ENCODE data around the gene FOXP1.

Gene FOXP1

DNA sequence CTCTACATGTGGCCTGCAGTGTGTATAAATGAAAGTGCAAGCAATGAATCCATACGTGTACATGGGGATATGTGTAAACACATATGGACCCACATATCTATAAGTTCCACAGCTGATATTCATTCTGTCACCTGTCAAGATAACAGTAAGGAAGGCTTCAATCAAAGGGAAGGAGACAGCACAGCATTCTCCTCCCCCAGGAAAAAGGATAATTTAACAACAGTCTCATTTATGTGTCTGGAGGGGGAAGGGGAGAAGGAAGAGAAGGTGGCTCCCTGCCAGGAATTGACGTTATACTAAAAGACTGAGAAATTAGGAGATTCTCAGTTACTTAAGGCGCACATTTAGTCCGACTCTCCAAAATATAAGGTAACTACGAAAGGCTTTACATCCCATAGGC, 345.9 kb downstream of the FOXP1 start:
- H3K27me3 Mint-ChIP-seq: no peaks in the 10 kb centered on the region
- H3K4me3 Mint-ChIP-seq: no peak overlapping the region
- ATAC-seq (replicated peaks): no peak
- H3K36me3 Mint-ChIP-seq (ENCODE audit: insufficient read depth): peaks cover 6% of the 10 kb centered on the region
- DNase-seq: no peak
- no peaks in the 10 kb centered on the region for H3K9me3 Mint-ChIP-seq
- H3K4me1 Mint-ChIP-seq (ENCODE audit: low read depth in 2 of 2): peaks cover 4 to 7% of the 10 kb centered on the region in 2 donors
- no peak overlapping the region for H3K27ac Mint-ChIP-seq

DNA sequence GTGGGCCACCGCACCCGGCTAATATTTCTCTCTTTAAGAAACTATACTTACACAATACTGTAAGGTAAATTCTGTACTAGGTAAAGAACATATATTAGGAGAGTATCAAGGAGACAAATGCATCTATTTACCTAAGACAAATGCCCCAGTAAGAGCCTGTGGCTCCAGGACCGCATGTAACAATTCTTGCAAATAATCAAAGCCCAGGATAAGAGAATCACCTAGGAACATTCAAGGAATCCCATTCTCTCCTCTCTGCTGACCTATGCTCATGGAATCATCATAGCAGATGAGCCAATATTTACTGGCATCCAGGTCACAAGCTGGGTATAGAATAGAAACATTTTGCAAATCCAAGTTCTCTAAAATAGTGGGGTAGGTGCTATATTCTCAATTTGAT, 347.7 kb downstream of the FOXP1 start:
- Mint-ChIP-seq H3K36me3 (ENCODE audit: insufficient read depth) (peaks cover 6% of the 10 kb centered on the region), H3K27me3 (no peaks in the 10 kb centered on the region), H3K9me3 (no peaks in the 10 kb centered on the region), H3K27ac (no peak overlapping the region), H3K4me3 (no peak overlapping the region), H3K4me1 (ENCODE audit: low read depth in 2 of 2) (peaks cover 4 to 7% of the 10 kb centered on the region in 2 donors)
- ATAC-seq (replicated peaks) (no peak), DNase-seq (no peak)

DNA sequence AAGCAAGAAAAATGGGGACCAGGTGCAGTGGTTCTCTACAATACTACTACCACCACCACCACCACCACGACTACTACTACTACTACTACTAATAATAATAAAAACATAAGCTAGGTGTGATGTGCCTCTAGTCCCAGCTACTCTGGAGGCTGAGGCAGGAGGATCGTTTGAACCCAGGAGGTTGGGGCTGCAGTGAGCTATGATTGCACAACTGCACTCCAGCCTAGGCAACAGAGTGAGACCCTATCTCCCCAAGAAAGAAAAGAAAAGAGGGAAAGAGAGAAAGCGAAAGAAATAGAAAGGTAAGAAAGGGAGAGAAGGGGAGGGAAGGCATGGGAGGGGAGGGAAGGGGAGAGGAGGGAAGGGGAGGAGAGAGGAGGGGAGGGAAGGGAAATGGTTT, 350.6 kb downstream of the FOXP1 start:
- Mint-ChIP-seq H3K36me3 (ENCODE audit: insufficient read depth) (peaks cover 6% of the 10 kb centered on the region), H3K4me3 (no peak overlapping the region), H3K9me3 (no peaks in the 10 kb centered on the region), H3K4me1 (ENCODE audit: low read depth in 2 of 2) (peaks cover 8% of the 10 kb centered on the region in 2 donors), H3K27me3 (no peaks in the 10 kb centered on the region), H3K27ac (no peak overlapping the region)
- no peak for ATAC-seq (replicated peaks)
- no peak for DNase-seq

DNA sequence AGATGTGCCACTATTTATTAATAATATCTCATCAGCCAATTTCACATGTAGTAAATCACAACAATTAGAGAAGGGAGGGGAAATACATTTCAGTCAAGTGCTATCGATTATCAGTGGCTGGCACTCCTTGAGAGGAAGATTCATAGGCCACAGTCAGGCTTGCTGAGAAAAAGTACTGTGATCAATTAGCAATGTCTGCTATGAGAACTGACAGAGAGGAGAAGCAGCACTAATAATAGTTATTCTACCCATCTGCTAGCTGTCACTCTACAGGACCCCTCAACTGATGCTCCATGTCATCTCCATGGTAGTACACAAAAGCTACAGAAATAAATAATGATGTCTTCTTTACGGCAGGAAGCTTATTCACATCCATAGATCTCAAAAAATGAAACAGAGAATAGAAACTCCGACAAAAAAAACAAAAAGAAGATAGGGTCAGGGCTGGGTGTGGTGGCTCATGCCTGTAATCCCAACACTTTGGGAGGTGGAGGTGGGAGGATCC, 351.3 kb downstream of the FOXP1 start:
- Mint-ChIP-seq H3K4me1 (ENCODE audit: low read depth in 2 of 2) (peaks cover 10 to 15% of the 10 kb centered on the region in 2 donors), H3K27me3 (no peaks in the 10 kb centered on the region), H3K36me3 (ENCODE audit: insufficient read depth) (peaks cover 6% of the 10 kb centered on the region), H3K27ac (no peak overlapping the region), H3K4me3 (no peak overlapping the region), H3K9me3 (no peaks in the 10 kb centered on the region)
- ATAC-seq (replicated peaks) (no peak), DNase-seq (no peak)

DNA sequence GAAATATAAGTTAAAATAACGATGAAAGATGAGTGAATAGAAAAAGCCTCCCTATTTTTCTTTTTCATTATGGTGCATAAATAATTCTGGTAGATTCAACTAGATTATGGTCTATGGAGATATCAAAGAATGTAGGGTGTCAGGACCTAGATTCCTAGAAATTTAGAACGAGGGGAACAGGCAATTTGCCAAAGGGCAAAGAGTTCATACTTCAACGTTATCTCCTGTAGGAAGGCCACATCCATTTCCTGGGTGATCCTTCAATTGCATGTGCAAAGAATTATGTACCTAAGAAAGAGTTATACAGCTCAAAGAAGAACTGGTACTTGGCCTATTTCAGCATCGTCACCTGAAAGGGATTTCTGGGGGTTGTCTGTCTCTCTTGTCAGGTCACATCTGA, 351.8 kb downstream of the FOXP1 start:
- Mint-ChIP-seq H3K27me3 (no peaks in the 10 kb centered on the region), H3K9me3 (no peaks in the 10 kb centered on the region), H3K27ac (no peak overlapping the region), H3K36me3 (ENCODE audit: insufficient read depth) (peaks cover 11% of the 10 kb centered on the region), H3K4me3 (no peak overlapping the region), H3K4me1 (ENCODE audit: low read depth in 2 of 2) (peaks cover 15 to 20% of the 10 kb centered on the region in 2 donors)
- no peak for DNase-seq
- no peak for ATAC-seq (replicated peaks)

DNA sequence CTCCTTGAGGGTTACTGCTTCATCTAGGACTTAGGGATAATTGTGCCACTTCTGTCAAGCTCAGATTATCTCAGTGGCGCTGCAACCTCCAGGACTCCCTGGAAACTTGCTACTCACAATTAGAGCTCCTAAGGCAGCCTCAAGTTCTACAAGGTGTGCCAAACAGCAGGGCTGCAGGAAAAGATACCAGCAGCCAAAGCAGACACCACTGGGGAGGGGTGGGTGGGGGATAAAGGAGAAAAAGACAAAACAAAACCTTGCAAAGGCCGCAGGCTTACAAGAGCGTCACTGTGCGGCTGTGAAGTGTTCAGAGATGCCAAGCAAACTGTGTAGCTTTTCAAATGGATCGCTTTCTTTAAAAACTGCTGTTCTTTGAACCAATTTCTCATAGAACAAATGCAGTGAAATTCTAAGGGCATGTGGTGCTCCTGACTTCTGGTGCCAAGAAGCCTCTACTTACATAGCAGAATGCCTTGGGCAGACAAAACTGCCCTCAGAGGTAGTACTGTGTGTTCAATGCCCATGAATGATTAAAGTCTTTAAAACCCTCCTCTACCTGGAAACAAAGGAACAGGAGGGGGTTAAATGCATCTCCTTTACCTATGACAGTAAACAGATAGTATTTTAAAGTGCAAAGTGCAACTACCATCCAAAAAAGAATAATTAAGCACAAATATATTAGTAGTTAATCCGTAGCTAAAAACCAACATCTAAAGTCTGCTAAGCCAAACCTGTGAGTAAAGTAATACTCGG, 353.4 kb downstream of the FOXP1 start:
- DNase-seq: no peak
- no peak overlapping the region for H3K4me3 Mint-ChIP-seq
- no peaks in the 10 kb centered on the region for H3K9me3 Mint-ChIP-seq
- no peak overlapping the region for H3K27ac Mint-ChIP-seq
- peaks cover 9% of the 10 kb centered on the region for H3K36me3 Mint-ChIP-seq (ENCODE audit: insufficient read depth)
- peaks cover 19 to 33% of the 10 kb centered on the region in 2 donors for H3K4me1 Mint-ChIP-seq (ENCODE audit: low read depth in 2 of 2)
- no peak for ATAC-seq (replicated peaks)
- H3K27me3 Mint-ChIP-seq: no peaks in the 10 kb centered on the region

DNA sequence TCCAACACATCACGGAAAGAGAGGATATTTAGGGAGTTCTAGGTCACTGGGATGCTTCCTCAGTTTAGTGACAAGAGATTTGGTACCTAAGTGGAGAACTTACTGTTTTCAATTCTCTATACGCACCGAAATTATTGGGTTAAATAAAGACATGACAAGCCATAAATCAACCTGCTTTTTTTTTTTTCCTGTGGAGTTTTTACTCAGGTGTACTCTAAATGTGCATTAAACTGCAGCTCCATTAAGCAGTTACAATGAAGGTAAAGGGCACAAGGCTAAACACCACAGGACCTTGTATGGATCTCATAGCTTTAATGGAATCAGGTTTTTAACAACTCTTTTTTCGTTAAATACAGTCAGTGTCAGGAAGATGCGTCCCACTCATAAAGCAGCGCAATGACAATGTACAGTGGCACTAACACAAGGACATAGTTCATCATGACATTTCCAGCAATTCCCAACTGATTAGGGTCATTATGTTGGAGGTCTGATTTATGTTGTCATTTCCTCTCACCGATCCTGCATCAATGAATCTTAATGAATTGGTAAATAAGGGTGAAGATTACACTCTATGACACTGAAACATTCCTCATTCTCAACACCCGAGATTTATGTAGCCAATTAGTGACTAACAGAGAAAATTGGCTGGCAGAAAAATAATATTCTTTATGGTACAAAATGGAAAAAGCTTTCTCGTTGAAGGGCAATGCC, 355.2 kb downstream of the FOXP1 start:
- peaks cover 9% of the 10 kb centered on the region for H3K36me3 Mint-ChIP-seq (ENCODE audit: insufficient read depth)
- peak overlapping the region in 1 of 2 donors; percentile 93 for H3K27ac Mint-ChIP-seq
- H3K4me1 Mint-ChIP-seq (ENCODE audit: low read depth in 2 of 2): peaks cover 19 to 33% of the 10 kb centered on the region in 2 donors
- no peak for ATAC-seq (replicated peaks)
- no peak for DNase-seq
- H3K4me3 Mint-ChIP-seq: peak overlapping the region; percentile 1 to 89
- H3K9me3 Mint-ChIP-seq: no peaks in the 10 kb centered on the region
- no peaks in the 10 kb centered on the region for H3K27me3 Mint-ChIP-seq

DNA sequence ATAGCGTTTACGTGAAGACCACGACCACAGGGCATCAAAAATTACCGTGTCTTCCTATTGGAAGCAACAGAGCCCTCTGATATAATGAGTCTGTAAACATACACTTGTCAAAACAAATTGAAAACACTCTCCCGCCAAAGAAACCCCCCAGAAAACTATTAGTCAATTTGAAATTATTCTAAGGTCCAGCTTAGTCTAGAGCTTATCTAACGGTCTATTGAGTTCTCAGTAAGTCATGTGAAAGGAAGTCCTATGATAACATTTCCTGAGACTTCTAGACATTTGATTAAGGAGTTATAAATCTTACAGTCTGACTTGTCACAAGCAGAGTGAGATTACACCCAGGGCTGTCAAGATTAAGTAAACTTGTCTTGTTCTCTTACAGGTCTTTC, 356.3 kb downstream of the FOXP1 start:
- Mint-ChIP-seq H3K4me1 (ENCODE audit: low read depth in 2 of 2) (peaks cover 19 to 33% of the 10 kb centered on the region in 2 donors), H3K27ac (peak overlapping the region; percentile 68 to 93), H3K9me3 (peaks cover 0 to 1% of the 10 kb centered on the region in 2 donors), H3K36me3 (ENCODE audit: insufficient read depth) (peaks cover 9% of the 10 kb centered on the region), H3K4me3 (peak overlapping the region; percentile 59 to 89), H3K27me3 (no peaks in the 10 kb centered on the region)
- DNase-seq (no peak), ATAC-seq (replicated peaks) (peak; percentile 21)

DNA sequence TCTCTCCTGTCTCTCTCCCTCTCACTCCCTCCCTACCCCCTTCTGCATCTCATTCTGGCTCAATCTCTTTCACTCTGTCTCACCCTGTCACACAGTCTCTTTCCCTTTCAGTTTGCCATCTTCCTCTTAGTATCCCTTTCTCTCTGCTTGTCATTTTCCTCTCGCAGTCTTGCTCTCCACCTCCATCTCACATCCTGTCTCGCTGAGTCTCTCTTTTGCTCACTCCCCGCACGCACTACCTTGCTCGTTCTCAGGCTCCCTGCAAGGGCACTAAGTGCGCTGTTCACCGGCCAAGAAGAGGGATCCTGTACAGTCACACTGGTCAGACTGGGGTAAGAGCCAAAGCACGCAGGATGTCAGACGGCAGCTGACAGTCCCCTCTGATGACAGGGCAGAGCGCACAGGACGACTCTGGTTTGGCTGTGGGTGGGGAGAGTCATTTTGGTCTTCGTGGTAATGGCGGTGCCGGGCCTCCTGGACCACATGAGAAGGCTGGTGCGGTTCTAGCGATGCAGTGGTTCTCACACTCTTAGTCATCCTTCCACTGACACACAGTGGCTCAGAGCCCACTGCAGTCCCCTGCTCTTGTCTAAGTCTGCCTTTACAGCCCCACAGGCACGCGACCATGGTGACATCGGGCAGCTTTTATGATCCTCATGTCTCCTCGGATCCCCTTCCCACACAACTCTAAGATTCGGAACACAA, 356.8 kb downstream of the FOXP1 start:
- peak; percentile 69 to 80 (median 73) for DNase-seq
- peak overlapping the region; percentile 68 to 93 for H3K27ac Mint-ChIP-seq
- no peaks in the 10 kb centered on the region for H3K27me3 Mint-ChIP-seq
- ATAC-seq (replicated peaks): peak; percentile 86
- H3K4me1 Mint-ChIP-seq (ENCODE audit: low read depth in 2 of 2): peaks cover 19 to 33% of the 10 kb centered on the region in 2 donors
- H3K9me3 Mint-ChIP-seq: peaks cover 0 to 1% of the 10 kb centered on the region in 2 donors
- peak overlapping the region; percentile 59 to 89 for H3K4me3 Mint-ChIP-seq
- peaks cover 9% of the 10 kb centered on the region for H3K36me3 Mint-ChIP-seq (ENCODE audit: insufficient read depth)

DNA sequence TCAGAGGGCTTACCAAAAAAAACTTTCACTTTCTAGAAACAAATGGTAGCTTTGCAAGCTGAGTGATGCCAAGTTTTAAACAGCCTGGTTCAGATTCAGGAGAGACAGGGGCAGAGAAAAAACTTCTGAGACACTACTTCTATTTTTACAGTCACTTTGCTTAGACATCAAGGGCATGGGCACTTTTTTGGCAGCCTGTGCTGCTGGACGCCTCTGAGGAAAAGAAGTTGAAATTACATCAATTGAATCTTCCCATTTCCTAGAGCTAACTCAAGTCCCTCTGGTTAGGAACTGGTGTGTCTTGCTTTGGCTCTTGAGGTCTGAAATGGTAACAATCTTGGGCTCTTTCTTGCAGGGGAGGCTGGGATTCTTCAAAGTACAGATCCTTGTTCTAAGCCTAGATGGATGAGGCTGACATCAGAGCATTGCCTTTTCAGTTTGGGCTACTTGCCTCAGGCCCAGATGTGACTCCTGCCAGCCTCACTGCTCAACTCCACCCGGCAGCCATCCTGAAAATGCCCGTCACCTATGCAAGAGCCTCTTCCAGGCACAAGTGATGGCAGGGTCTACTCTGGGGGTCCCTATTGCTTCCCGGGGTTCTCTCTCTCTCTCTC, 357.5 kb downstream of the FOXP1 start:
- Mint-ChIP-seq H3K27me3 (no peaks in the 10 kb centered on the region), H3K27ac (peak overlapping the region; percentile 68 to 93), H3K4me1 (ENCODE audit: low read depth in 2 of 2) (peaks cover 19 to 33% of the 10 kb centered on the region in 2 donors), H3K36me3 (ENCODE audit: insufficient read depth) (peaks cover 9% of the 10 kb centered on the region), H3K9me3 (peaks cover 0 to 1% of the 10 kb centered on the region in 2 donors), H3K4me3 (peak overlapping the region; percentile 59 to 89)
- ATAC-seq (replicated peaks): peak; percentile 4
- peak in 1 of 3 experiments; percentile 8 for DNase-seq

DNA sequence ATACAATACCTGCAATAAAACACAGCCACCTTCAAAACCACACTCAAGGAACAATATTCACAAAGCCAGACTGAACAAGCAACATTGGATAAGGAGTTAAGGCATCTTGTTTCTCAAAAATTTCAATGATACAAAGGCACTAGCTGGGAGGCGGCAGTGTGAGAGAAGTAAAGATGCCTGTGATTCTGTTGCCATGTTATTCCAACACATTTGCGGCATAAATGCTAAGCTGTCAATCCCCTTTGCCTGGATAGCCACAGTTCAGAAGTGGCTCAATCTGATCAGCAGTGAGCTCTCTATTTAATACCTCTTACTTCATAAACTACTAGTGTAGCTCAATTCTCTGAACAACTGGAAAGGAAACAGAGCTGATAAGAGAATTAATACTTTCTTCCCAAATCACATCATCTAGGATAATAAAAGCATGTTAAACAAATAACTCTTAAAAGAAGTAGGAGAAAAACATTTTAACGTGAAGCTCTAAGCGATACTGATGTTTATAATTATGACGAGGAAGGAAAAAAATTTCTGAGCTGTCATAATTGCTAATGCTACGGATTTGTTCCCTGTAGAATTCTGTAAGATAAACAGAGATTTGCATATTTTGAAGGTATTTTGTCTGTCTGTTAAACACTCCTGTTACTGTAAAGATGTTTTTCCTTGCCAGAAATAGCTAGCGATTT, 358.4 kb downstream of the FOXP1 start:
- Mint-ChIP-seq H3K27ac (peak overlapping the region in 1 of 2 donors; percentile 93), H3K36me3 (ENCODE audit: insufficient read depth) (peaks cover 9% of the 10 kb centered on the region), H3K4me3 (peak overlapping the region in 1 of 2 donors; percentile 89), H3K4me1 (ENCODE audit: low read depth in 2 of 2) (peaks cover 19 to 33% of the 10 kb centered on the region in 2 donors), H3K9me3 (peaks cover 0 to 1% of the 10 kb centered on the region in 2 donors), H3K27me3 (no peaks in the 10 kb centered on the region)
- ATAC-seq (replicated peaks) (no peak), DNase-seq (no peak)

DNA sequence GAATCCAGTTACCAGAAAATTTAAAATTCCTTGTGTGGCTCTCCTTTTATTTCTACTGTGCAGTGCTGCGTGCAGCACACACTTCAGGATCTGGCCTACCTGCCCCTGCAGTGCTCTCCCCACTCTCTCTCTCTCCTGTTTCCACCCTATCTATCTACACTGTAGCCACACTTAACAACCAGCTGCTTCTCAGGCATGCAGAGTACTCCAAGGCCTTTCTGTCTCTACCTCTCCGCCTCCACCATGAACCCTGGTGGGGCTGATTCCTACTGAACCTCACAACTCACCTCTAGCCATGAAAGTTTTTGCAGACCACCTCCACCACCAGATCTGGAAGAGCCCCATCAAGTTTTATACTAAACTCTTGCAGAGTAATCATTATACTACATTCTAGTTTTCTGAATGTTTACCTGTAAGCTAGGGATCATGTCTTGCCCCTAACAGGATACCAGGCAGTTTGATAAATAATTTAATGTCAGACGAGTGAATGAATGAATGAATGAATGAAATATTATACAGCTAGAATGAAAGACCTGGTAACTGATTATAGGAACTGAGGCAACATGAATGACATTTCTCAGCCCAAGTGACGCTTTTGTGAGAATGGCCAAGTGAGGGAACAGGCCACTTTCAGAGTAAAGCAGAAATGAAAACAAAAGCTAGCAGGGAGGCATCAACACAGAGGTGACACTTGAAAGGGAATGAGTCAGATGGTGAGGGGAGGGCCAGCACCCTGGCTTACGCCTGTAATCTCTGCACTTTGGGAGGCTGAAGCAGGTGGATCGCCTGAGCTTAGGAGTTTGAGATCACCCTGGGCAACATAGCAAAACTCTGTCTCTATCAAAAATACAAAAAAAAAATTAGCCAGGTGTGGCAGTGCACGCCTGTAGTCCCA, 363.5 kb downstream of the FOXP1 start:
- ATAC-seq (replicated peaks): no peak
- Mint-ChIP-seq H3K4me3 (no peak overlapping the region), H3K27me3 (no peaks in the 10 kb centered on the region), H3K4me1 (ENCODE audit: low read depth in 2 of 2) (peaks cover 3 to 4% of the 10 kb centered on the region in 2 donors), H3K9me3 (peaks cover 0 to 1% of the 10 kb centered on the region in 2 donors), H3K36me3 (ENCODE audit: insufficient read depth) (peaks cover 6% of the 10 kb centered on the region), H3K27ac (peak overlapping the region; percentile 8 to 54)
- DNase-seq: no peak
